NCI-H2171 (cell line): ENCODE data around the gene LACTBL1.
A peak's percentile ranks its signal among the peaks of the same experiment; 100 is the strongest.

Experiments
- DNase-seq: peaks from one replicate; lab custom pipeline; 2025; lab: John Stamatoyannopoulos, UW

Gene LACTBL1

DNA sequence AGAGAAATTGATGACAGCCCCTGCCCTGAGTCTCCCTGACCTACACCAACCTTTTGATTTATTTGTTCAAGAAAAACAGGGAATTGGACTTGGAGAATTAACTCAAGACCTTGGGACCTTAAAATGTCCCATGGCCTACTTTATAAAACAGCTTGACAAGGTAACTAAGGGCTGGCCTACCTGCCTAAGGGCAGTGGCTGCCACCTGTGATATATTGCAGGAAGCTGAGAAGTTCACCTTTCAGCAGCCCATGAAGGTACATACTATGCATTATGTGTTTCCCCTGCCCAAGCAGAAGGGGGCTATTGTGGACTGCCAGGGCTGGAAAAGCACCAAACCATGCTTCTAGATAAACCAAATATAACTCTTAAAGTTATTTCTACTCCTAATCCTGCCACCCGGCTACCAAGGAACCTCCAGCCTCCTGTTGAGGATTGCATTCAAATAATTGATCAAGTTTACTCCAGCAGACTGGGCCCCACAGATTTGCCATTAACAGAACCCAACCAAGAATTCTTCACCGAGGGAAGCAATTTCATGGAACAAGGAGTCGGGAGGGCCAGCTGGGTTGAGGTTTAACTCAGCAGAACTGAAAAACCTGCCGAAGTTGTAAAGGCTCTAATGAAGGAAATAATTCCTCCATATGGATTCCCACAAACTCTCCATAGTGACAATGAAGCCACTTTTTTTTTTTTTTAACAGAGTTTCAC is 28.2 kb downstream of the LACTBL1 start:
- DNase-seq: no peak

DNA sequence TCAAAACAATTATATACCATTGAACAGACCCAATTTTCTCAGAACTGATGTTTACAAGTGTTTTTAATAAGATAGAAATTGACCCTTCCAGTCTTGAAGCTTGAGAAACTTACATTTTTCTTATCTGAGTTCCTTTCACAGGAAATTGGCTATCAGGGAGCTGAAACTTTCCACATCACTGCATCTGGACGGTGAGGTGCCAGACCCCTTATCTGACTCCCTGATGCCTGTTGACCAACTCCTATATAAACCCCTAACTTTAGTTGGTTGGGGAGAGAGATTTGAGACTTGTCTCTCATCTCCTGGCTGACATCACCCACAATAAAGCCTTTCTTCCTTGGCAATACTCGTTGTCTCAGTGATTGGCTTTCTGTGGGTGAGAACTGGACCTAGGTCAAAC is 31.4 kb downstream of the LACTBL1 start:
- no peak for DNase-seq

DNA sequence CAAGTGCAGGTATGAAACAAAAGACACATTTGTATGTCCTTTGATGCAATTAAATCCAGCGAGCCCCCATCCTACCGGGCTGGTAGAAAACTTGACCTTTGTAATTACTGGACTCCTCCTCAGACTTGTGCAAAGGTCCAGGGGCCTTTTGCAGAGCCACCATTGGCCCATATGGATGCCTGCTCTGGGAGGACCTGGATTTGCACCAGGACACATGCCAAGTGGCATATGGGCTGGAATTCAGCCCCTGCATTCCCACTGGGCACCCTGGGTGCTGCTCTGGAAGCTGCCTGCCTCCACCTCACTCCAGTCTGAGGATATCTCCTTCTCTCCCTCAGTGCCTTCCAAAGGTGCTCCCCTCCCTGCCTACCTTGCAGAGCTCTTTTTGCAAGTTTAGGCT is 36.0 kb downstream of the LACTBL1 start:
- no peak for DNase-seq

DNA sequence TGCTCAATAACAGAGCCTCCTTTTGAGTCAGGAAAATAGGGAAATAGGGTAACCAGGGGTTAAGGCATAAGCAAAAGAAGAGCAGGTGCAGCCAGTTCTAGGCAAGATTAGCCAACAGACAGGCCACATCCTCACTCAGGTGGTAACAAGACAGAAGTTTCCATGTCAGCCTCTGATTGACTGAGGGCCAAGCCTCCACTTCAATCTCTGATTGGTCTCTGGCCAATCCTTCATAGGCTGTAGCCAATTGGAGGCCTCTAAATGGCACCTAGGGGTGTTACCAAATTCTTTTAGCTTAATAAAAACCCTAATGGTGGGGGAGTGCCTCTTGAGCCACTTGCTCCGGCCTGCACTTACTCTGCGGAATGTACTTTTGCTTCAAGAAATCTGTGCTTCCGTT is 37.2 kb downstream of the LACTBL1 start:
- DNase-seq: no peak

DNA sequence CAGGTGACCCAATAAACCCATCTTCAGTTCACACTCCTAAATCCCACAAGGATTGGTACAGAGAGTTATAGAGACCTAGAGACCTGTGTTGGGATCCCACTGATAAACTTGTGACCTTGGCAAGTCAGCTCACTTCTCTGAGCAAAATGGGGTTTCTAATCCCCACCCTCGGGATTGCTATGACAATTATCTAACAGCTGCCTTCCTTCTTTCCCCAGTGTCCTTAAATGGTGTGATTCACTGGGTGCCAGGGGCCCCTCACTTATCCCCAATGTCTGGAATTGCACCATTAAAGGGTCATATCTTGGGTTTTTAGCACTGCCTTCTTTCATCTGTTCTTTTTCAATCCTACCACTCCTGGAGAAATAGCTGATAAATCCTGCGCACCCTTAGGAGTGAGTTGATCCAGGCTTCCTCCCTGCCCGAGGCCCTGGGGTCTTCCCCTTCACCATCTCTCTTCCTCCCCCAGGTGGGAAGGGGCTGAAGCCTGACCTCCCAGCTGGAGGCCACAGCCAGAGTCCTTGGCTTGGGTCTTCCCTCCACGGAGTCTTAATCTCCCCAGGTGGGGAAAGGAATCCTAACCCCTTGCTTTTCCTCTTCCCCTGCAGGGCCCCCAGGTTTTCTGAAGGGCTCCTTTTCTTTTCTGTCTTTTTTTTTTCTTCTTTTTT is 39.7 kb downstream of the LACTBL1 start:
- no peak for DNase-seq

DNA sequence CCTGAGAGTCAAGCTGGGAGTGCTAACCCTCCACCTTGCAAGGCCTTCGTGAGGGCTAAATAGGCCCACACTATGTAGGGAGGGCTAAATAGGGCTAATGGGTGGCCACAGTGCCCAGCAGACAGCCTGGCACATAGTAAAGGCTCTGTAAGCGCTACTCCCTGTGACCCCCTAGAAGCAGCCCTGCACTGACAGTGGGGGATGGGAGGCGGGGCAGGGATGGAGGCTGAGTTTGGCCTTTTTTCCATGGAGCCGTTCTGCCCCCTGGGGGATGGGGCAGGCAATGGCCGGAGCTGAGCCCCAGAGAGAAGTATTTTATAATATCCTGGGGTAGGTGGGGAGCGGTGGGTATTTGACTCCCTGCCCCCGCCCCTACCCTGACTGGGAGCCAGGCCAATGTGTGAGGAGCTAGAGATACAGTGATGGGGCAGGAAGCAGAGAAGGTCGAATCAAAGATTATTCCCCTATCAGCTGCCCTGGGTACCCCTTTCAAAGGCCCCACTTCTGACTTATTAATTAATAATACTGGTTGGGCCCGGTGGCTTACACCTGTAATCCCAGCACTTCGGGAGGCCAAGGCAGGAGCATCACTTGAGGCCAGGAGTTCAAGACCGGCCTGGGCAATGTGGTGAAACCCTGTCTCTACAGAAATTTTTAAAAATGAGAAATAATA is 42.3 kb downstream of the LACTBL1 start:
- peak; percentile 25 for DNase-seq

DNA sequence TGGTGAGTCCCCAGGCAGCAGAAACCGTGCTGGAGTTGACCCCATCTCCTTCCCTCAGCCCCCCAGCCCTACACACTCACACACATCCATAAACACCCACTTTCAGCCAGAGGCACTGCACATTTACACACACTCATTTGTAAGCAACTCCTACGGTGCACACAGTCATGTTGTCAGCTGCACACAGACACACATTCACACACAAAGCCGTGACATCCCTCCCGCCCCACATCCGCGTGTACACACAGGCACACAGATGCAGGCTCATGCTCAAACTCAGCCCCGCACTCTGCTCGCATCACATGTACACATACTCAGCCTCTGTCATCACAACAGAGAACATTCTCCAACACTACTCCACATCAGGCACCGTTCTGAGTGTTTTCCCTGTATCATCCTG is 47.6 kb downstream of the LACTBL1 start:
- DNase-seq: no peak

DNA sequence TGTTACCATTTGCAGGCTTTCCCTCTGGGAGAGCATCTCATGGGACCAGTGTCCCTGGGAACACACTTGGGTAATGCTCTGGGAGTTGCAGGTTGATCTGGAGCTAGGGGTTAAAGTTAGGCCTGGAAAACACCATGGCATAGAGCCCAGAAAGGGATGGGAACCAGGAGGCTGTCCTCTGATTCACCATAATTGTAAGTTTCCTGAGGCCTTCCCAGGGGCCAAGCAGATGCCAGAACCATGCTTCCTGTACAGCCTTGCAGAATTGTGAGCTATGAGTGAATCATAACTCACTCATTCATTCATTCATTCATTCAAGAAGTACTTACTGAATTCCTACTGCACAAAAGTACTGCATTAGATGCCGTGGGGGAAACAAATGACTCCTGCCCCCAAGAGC is 50.0 kb downstream of the LACTBL1 start:
- DNase-seq: no peak

DNA sequence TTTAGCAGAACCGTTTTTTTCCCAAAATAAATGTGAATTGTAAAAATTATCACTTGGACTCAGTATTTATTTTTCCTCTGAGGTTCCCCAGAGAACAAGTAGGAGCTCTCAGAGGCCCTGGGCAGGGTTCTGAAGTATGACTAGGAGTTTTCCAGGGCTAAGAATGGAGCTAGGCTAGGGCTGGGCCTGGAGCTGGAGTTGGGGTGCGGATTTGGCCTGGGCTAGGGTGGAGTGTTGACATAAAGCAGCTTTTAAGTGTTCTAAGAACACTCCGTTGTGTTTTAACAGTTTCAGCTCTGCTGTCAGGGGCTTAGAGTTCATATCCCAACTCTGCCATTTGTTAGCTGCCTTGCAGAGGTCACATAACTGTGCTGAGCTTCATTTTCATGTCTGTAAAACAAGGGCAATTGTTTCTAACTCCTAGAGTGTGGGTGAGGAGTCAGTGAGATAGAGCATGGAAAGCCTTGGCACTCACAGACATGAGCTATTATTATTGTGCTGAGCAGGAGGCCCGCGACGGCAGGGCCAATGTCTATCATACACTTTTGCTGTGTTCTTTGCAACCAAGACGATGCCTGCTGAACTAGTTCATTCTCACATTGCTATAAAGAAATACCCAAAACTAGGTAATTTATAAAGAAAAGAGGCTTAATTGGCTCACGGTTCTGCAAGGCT is 51.1 kb downstream of the LACTBL1 start:
- no peak for DNase-seq

DNA sequence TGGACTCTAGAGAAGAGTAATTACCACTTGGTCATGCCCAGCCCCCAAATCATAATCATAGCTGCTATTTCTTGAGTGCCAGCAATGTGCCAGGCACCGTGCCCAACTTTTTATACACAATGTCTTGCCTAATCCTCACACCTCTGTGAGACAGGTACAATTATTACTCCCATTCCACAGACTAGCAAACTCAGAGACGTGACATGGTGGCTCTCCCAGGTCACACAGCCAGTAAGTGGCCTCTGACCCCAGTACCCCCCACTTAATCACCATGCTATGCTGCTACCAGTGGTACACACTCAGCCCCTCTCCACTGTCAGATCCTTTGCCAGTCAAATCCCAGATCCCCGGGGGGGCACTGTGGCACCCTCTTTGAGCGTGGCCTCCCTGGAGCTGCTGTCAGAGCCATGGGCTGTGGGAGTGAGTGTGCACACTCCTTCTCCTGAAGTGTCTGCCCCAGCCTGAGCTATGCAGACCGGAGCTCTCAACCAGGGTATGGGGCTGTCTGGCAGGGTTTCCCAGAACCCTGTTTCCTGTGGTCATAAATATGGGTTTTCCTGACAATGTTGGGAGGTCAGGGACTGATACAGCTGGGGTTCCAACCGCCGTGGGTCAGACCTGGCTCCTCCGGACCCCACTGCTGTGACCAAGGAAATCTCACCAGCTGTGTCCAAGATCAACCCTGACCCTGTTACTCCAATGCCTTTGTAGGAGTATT is 51.8 kb downstream of the LACTBL1 start:
- DNase-seq: no peak

DNA sequence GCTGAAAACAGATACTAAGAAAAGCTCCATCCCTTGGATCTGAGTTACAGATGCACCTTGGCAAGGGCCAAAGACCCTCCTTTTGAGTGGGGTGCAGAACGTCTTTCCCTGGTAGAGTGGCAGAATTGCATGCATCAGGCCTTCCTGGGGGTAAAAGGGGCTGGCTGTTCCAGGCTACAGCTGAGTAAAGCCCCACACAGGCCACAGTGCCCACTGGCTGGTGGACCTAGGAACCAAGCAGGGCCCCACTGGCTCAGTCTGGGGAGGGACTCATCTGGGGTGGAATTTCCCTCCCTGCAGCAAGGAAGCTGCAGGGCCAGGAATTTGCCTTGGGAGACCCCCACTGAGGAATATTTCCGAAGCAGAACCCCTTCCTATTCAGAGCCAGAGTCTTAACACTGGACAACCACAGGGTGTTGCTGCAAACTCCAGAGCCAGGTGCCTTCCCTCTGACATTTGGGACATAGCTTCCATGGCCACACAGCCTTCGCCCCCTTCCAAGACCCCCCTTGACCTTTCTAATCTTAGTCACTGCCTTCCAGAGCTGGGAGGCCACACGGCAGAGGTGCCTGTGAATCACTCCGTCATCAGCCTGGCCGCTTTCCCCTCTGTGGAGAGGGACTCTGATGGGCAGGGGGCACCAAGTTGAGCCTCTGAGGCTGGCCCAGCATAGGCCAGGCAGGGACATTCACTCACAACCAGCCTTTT is 52.5 kb downstream of the LACTBL1 start:
- DNase-seq: no peak

DNA sequence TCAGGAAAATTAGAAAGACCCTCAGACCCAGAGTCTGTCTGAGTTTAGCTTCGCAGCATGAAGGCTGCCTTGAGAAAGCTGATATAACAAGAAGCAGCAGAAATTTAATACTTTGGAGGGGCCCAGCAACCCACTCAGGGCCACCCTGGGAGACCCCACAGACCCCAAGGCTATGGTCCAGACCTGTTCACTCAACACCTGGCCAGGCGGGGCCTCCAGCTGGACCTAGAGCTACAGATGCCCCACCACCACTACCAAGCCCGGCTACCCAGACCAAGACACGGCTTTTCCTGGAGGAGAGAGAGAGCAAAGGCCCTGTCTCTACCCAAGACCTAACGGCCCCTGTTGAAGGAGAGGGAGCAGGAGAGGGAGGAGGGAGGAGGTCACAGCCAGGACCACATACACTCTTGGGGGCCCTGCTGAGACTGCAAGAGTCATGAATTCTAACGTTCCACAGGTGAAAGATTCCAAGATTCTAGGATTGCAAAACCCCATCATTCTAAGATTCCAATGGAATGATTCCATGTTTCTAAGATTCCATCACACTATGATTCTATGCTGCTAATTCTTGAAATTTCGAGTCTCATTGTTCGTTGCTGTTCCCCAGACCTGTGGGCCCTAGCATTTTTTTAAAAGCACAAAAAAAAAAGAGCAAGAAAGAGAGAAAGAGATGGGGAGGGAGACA is 53.2 kb downstream of the LACTBL1 start:
- DNase-seq: no peak

DNA sequence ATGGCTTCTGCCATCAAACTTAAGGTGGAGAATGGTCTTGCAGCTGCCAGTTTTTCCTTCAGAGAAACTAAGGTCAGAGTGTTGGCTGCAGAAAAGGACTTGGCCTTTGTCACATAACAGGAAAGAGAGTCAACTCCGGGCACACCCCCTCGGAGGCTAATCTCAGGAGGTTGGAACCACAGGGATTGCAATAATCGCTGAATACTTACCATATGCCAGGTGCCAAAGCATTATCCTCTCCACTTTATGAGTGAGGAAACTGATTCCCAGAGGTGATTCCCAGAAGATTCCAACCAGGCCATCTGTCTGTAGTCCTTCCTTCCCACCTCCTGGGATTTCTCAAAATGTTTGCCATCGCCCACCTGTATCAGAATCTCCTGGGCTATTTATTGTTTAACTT is 54.0 kb downstream of the LACTBL1 start:
- DNase-seq: peak; percentile 63

DNA sequence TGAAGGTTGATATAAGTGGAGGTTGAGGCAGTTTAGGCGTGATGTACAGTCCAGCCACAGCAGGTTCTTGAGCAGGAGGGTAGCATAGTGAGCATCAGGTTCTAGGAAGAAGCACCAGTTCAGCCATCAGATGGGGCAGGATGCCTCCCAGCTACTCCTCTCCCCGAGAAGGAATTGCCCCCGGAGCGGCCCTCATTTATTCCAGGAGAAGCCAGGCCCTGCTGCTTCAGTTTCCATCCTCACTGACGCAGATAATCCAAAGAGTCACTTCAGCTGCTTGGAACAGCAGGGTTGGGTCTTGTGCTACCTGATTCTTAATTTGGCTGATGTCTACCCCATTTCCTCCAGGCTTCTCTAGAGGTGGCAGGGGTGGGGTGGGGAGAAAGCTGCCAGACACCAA is 54.7 kb downstream of the LACTBL1 start:
- DNase-seq: no peak

DNA sequence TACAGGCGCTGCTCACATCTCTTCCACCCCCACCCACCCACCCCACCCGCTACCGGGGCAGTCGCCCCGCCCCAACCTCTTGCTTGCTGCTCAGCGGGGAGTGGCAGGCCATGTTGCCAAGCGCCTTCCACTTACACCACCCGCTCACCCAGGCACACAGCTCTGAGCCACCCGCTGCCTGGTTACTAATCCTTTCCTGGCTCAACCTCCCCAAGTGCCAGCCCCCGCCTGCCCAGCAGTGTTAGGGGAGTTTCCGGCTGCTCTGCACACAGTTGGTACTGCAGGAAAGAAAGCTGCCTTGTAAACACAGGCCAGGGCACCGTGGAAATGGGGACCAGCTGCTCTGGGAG is 56.2 kb downstream of the LACTBL1 start:
- DNase-seq: peak; percentile 88

DNA sequence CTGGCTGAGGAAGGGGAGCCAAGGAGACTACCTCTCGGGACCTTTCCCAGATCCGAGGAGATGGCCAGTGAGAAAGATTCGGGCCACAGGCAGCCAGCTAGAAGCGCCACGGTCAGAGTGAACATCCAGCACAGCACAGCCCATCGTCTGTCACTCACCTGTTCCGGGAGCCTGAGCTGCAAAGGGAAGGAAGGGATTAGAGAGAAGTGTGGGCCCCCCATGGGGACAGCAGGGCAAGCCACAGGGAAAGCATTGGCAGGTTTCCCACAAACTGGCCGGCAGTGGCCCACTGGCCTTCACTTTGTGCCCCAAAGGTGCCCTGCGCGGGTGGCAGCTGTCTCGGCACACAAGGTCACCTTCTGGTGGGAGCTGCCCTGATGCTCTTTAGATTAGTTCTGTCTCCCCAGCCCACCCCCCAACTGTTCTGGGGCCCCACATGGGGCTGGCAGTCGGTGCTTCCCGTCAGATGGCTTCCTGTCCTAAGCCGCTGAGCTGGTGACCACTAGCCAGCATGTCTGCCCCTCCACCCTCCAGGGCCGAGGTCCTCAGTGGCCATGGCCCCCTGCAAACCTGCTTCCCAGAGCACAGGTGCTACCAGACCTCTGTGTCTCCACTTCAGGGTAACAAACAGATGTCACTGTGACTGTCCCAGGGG is 56.7 kb downstream of the LACTBL1 start:
- peak; percentile 32 for DNase-seq

DNA sequence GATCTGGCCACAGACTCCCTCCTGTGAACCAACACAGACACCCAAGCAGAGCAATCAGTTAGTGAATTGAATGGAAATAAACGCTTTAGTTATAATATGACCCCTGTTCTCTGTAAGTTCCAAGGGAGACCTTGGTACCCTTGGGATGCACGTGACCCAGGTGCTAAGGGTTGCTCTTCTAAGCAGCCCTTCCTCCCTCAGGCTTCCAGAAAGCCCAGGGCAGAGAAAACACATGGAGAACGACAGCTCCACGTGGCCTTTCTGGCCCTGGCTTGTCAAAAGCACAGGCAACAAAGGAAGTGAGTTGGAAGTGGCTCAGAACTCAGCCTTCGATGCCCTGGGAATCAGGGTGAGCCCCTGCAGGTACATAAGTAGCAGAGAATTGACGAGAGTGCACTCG is 57.4 kb downstream of the LACTBL1 start:
- no peak for DNase-seq

DNA sequence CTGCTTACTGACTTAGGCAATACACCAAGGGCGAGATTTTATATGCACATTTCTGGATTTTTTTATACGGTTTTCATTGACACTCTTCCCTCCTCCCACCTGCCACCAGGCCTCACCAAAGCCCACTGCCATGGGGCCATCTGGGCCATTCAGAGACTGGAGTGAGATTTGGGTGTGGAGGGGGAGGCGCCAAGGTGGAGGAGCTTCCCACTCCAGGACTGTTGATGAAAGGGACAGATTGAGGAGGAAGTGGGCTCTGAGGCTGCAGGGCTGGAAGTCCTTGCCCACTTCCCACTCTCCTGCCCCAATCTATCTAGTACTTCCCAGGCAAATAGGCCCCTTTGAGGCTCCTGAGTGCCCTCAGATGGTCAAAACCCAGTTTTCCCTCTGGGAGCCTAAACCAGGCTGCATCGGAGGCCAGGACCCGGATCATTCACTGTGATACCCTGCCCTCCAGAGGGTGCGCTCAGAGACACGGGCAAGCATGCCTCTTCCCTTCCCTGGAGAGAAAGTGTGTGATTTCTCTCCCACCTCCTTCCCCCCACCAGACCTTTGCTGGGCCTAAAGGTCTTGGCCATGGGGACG is 57.9 kb downstream of the LACTBL1 start:
- no peak for DNase-seq

DNA sequence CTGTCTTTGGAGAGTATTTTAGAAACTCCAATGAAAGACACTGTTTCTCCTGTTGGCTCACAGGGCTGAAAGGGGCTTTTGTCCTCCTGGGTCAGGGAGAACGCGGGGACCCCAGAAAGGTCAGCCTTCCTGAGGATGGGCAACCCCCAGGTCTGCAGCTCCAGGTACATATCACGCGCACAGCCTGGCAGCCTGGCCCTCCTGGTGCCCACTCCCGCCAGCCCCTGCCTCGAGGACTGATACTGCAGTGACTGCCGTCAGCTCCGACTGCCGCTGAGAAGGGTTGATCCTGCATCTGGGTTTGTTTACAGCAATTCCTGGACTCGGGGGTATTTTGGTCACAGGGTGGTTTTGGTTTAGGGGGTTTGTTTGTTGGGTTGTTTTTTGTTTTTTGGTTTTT is 58.5 kb downstream of the LACTBL1 start:
- DNase-seq: no peak
